ENCODE results near the gene PIK3CB. TPM values are rescaled to one million over a fixed set of nuclear protein-coding genes. Genes with fewer than 3 reads are reported as not detected.

PIK3CB gene
- total RNA-seq (2021; fragmentation: NEBNext Ultra II Directional; extraction: Animal tissue kit (Norgen Biotek cat#: 25700)) (33.0 and 35.2 TPM in 2 replicates), polyA plus RNA-seq (2011; rRNA removed) (7.1 and 8.3 TPM in 2 replicates), polyA minus RNA-seq (2011; rRNA and poly(A)+ RNA removed) (23.7 and 24.6 TPM in 2 replicates)
- 10.3 TPM for polyA plus RNA-seq (2011; cell fraction: cytosol; rRNA removed)
- 8.3 TPM for polyA plus RNA-seq (2011; cell fraction: nucleus; rRNA removed)
- 14.7 to 20.8 TPM (median 18.0 TPM) in 4 replicates for polyA plus RNA-seq (2012, experiment 1 of 2)
- polyA plus RNA-seq (2012, experiment 2 of 2) = 1.3 TPM
- polyA plus RNA-seq (2013, experiment 1 of 2) = 14.9 TPM
- polyA plus RNA-seq (2013, experiment 2 of 2) = 14.4 TPM
- 17.0 TPM for polyA minus RNA-seq (2011; cell fraction: cytosol; rRNA and poly(A)+ RNA removed)
- 39.3 TPM for polyA minus RNA-seq (2011; cell fraction: nucleus; rRNA and poly(A)+ RNA removed)
- long read RNA-seq, experiment 1, partial matches to known transcripts = 8 of 17 reads
- long read RNA-seq, experiment 1, other reads (novel, unspliced or antisense) = 9 of 17 reads
- long read RNA-seq, experiment 2, partial matches to known transcripts = 4 of 7 reads
- long read RNA-seq, experiment 2, other reads (novel, unspliced or antisense) = 3 of 7 reads

GRCh38 chr3:138834596-138835396 lies at the start of gene PIK3CB:
Gene PIK3CB (minus strand): TSS chr3:138834928. CDS start chr3:138759343, 75,585 bp downstream.
- Histone ChIP-seq H3K18ac (ENCODE audit: extremely low read depth, low read length) (peak within 1 kb of the TSS; percentile 78), H3K14ac (ENCODE audit: insufficient read length) (peak within 1 kb of the TSS; percentile 8), H2AK5ac (ENCODE audit: low read depth, low read length) (no peak within 1 kb of the TSS), H2BK5ac (ENCODE audit: low read depth, low read length) (peak within 1 kb of the TSS; percentile 91), H4K5ac (ENCODE audit: insufficient read length, low read depth, low read length) (peak within 1 kb of the TSS; percentile 92), H3K23ac (ENCODE audit: insufficient read length) (no peak within 1 kb of the TSS), H4K20me1 (replicated peaks in 1 of 2; ENCODE audit: control insufficient read depth in 1 of 2, insufficient read depth in 2 of 2, low read length in 2 of 2) (peaks cover 0 to 4% of the 10 kb centered on the region in 2 experiments), H3K23me2 (ENCODE audit: low read depth, low read length) (peaks cover 12% of the 10 kb centered on the region), H3K9me3 (ENCODE audit: insufficient read depth in 2 of 2, low read depth in 1 of 2, low read length in 1 of 2) (no peaks in the 10 kb centered on the region), H2AFZ (ENCODE audit: low read length) (0 out of 2 replicates have a peak within 1 kb of the TSS, but pooled peaks have one; percentile 74), H2BK120ac (replicated peaks; ENCODE audit: low read depth, low read length) (peak within 1 kb of the TSS; percentile 82), H2BK15ac (ENCODE audit: low read length) (peak within 1 kb of the TSS; percentile 3; the same call in 1 of the 2 replicates), H4K91ac (replicated peaks; ENCODE audit: insufficient read length, low read length) (peak within 1 kb of the TSS; percentile 14), H3K36me3 (ENCODE audit: control insufficient read depth in 2 of 4, insufficient read depth in 4 of 4, low read length in 3 of 4) (no peaks in the 10 kb centered on the region), H3K79me2 (ENCODE audit: control insufficient read depth in 1 of 2, insufficient read depth in 2 of 2, low read length in 2 of 2) (peaks cover 3 to 39% of the 10 kb centered on the region in 2 experiments; a peak in 2 of 4 replicates), H3K4me2 (ENCODE audit: insufficient read depth in 1 of 2, low read depth in 2 of 2, low read length in 2 of 2) (peak within 1 kb of the TSS; percentile 94 to 95), H3K4me1 (replicated peaks in 1 of 4; ENCODE audit: control insufficient read depth in 3 of 4, insufficient read depth in 4 of 4, low read length in 3 of 4) (peaks cover 0 to 6% (median 2%) of the 10 kb centered on the region in 4 experiments; a peak in 4 of 7 replicates), H3K27ac (ENCODE audit: low read depth, low read length) (peak within 1 kb of the TSS; percentile 93), H2BK20ac (ENCODE audit: low read length) (no peak within 1 kb of the TSS), H3K9ac (replicated peaks in 1 of 4; ENCODE audit: extremely low read depth in 1 of 4, low read depth in 3 of 4, low read length in 3 of 4) (peak within 1 kb of the TSS; percentile 86 to 95 (median 91)), H4K8ac (ENCODE audit: extremely low read depth, insufficient read depth, low read length) (peak within 1 kb of the TSS; percentile 98), H3K56ac (replicated peaks; ENCODE audit: insufficient read length, low read depth, low read length) (peak within 1 kb of the TSS; percentile 92), H3K27me3 (replicated peaks in 1 of 4; ENCODE audit: control insufficient read depth in 3 of 4, extremely low read depth in 1 of 4, insufficient read depth in 3 of 4, low read length in 3 of 4) (no peaks in the 10 kb centered on the region), H2BK12ac (ENCODE audit: low read depth, low read length) (peak within 1 kb of the TSS; percentile 82; the same call in 1 of the 2 replicates), H3K79me1 (ENCODE audit: low read depth, low read length) (peaks cover 3% of the 10 kb centered on the region; the same call in 1 of the 2 replicates), H3K4me3 (ENCODE audit: extremely low read depth in 1 of 4, insufficient read depth in 2 of 4, low read depth in 3 of 4, low read length in 4 of 4) (peak within 1 kb of the TSS; percentile 84 to 94 (median 88)), H3K4ac (replicated peaks; ENCODE audit: insufficient read length, low read depth, low read length) (peak within 1 kb of the TSS; percentile 30)
- ChIA-PET POLR2A (ENCODE audit: partially characterized antibody) (interaction anchor here (0.7 to 3.9 kb wide), 6 partner anchors 11 to 60 kb away, joined by 3 to 28 read pairs (median 8); no protein-coding TSS in a partner anchor), CTCF (ENCODE audit: partially characterized antibody) (interaction anchor here (0.6 to 1.8 kb wide), 6 partner anchors 11 to 123 kb away, joined by 3 to 6 read pairs (median 3); no protein-coding TSS in a partner anchor)
- DNase-seq (ENCODE audit: low read depth in 1 of 2, low spot score in 2 of 2) (peak; percentile 47 to 92), FAIRE-seq (no peak)
- 9% methylated on average over 17 of the region's 88 CpGs; no CpG with 5 or more reads in 1 of the 2 experiments for WGBS, 2 experiments (ENCODE audit: extremely low coverage in 1 of 2, insufficient coverage in 1 of 2, insufficient read length in 1 of 2, insufficient replicate concordance in 2 of 2, low coverage in 1 of 2, low lambda C conversion rate in 2 of 2, missing lambda C conversion rate in 1 of 2)
- TF ChIP-seq HDAC2 (IDR thresholded peaks at IDR 0.05; ENCODE audit: borderline replicate concordance in 1 of 2, low read depth in 2 of 2, low read length in 2 of 2) (0 out of 4 replicates have a peak, but pooled peaks of 1 of the 2 experiments have one; percentile 48), SP4 (IDR thresholded peaks at IDR 0.05; ENCODE audit: low read length) (no peak), FOSL1 (IDR thresholded peaks at IDR 0.05; ENCODE audit: insufficient read depth, low read depth, low read length) (no peak), BRCA1 (IDR thresholded peaks at IDR 0.05; ENCODE audit: low read depth, low read length) (no peak), NRF1 (IDR thresholded peaks at IDR 0.05; ENCODE audit: low read depth, low read length) (no peak), JUN (IDR thresholded peaks at IDR 0.05; ENCODE audit: low read depth, low read length) (no peak)
